Loucy (cell line): ENCODE measurements around the gene ZNF91.

Experiments
- H2AFZ ChIP-seq: fragments of 200-600 bp; sonication (generic); 2 replicates; pipeline ENCODE4 v1.6.0; 2016; ENCODE audit warnings: antibody characterized with exemption, mild to moderate bottlenecking, low read length, moderate library complexity
- H3F3A ChIP-seq: fragments of 200-600 bp; 2 replicates; pipeline ENCODE4 v1.6.0; 2016; ENCODE audit warnings: antibody characterized with exemption, low read depth, mild to moderate bottlenecking
- H3K27me3 ChIP-seq: fragments of 200-600 bp; sonication (generic); 2 replicates; pipeline ENCODE4 v1.6.1; 2014; ENCODE audit warnings: low read length, mild to moderate bottlenecking; ENCODE audit not compliant: insufficient read depth, poor library complexity, severe bottlenecking
- H3K36me3 ChIP-seq: fragments of 200-600 bp; sonication (generic); 2 replicates; pipeline ENCODE4 v1.6.1; 2016; ENCODE audit warnings: low read length; ENCODE audit not compliant: insufficient read depth
- H3K4me1 ChIP-seq: fragments of 200-600 bp; sonication (generic); 2 replicates; pipeline ENCODE4 v1.5.1; 2014; ENCODE audit warnings: low read length, mild to moderate bottlenecking; ENCODE audit not compliant: insufficient read depth, poor library complexity, severe bottlenecking
- H3K4me2 ChIP-seq: fragments of 200-600 bp; sonication (generic); 2 replicates; pipeline ENCODE4 v1.6.0; 2014; ENCODE audit warnings: antibody characterized with exemption, low read length, low read depth, mild to moderate bottlenecking; ENCODE audit not compliant: poor library complexity, severe bottlenecking
- H3K4me3 ChIP-seq: fragments of 200-600 bp; sonication (generic); 2 replicates; pipeline ENCODE4 v1.5.1; 2014; ENCODE audit warnings: low read length, mild to moderate bottlenecking, mixed read lengths; ENCODE audit not compliant: poor library complexity, severe bottlenecking
- H3K79me2 ChIP-seq: fragments of 200-600 bp; sonication (generic); 2 replicates; pipeline ENCODE4 v1.6.1; 2014; ENCODE audit warnings: low read length; ENCODE audit not compliant: insufficient read depth
- H3K9ac ChIP-seq: fragments of 200-600 bp; sonication (generic); 2 replicates; pipeline ENCODE4 v1.6.0; 2014; ENCODE audit warnings: mild to moderate bottlenecking, low read depth, low read length, moderate library complexity; ENCODE audit not compliant: poor library complexity, severe bottlenecking
- H3K9me2 ChIP-seq: fragments of 200-600 bp; sonication (generic); replicated peaks from 2 replicates; pipeline ENCODE4 v1.6.1; 2016; ENCODE audit warnings: low read depth, low read length, mixed read lengths
- H3K9me3 ChIP-seq: fragments of 200-600 bp; sonication (generic); 2 replicates; pipeline ENCODE4 v1.6.1; 2014; ENCODE audit warnings: mild to moderate bottlenecking, antibody characterized with exemption, low read length, low read depth; ENCODE audit not compliant: insufficient read depth
- H4K20me1 ChIP-seq: fragments of 200-600 bp; sonication (generic); 2 replicates; pipeline ENCODE4 v1.6.0; 2014; ENCODE audit warnings: antibody characterized with exemption, low read length, mild to moderate bottlenecking; ENCODE audit not compliant: insufficient read depth, poor library complexity, severe bottlenecking
- CTCF ChIP-seq: fragments of 200-600 bp; sonication (generic); conservative IDR thresholded peaks from 2 replicates; pipeline ENCODE4 v1.5.1; 2014; ENCODE audit warnings: mild to moderate bottlenecking, antibody characterized with exemption, low read length
- EZH2phosphoT487 ChIP-seq: fragments of 200-600 bp; IDR thresholded peaks from 2 replicates; pipeline ENCODE4 v1.6.1; 2018; ENCODE audit warnings: antibody characterized with exemption, mild to moderate bottlenecking, moderate library complexity, borderline replicate concordance

The ZNF91 gene

GRCh38 chr19:23313196-23313595 lies 82.1 kb downstream of the ZNF91 start:
- no peaks in the 10 kb centered on the region for H3K4me1 ChIP-seq
- H3K9ac ChIP-seq = no peak overlapping the region
- H3K79me2 ChIP-seq = no peaks in the 10 kb centered on the region
- H3K4me3 ChIP-seq = no peak overlapping the region
- no peaks in the 10 kb centered on the region for H3K27me3 ChIP-seq
- no peaks in the 10 kb centered on the region; the same call in 1 of the 2 replicates for H3K9me3 ChIP-seq
- TF ChIP-seq EZH2phosphoT487 (no peak), CTCF (no peak)
- H3K9me2 ChIP-seq = no peaks in the 10 kb centered on the region
- H4K20me1 ChIP-seq = no peaks in the 10 kb centered on the region
- no peak overlapping the region for H3K4me2 ChIP-seq
- H3F3A ChIP-seq = no peaks in the 10 kb centered on the region
- H3K36me3 ChIP-seq = no peaks in the 10 kb centered on the region
- H2AFZ ChIP-seq = no peak overlapping the region

GRCh38 chr19:23312515-23312914 lies 82.8 kb downstream of the ZNF91 start:
- Histone ChIP-seq H2AFZ (no peak overlapping the region), H3K9me2 (no peaks in the 10 kb centered on the region), H3K79me2 (no peaks in the 10 kb centered on the region), H3F3A (no peaks in the 10 kb centered on the region), H3K9me3 (no peaks in the 10 kb centered on the region), H3K4me3 (no peak overlapping the region), H3K4me2 (no peak overlapping the region), H3K9ac (no peak overlapping the region), H3K4me1 (no peaks in the 10 kb centered on the region), H3K27me3 (no peaks in the 10 kb centered on the region), H4K20me1 (no peaks in the 10 kb centered on the region), H3K36me3 (no peaks in the 10 kb centered on the region)
- TF ChIP-seq CTCF (no peak), EZH2phosphoT487 (no peak)

GRCh38 chr19:23311551-23311950 lies 83.7 kb downstream of the ZNF91 start:
- Histone ChIP-seq H3K36me3 (no peaks in the 10 kb centered on the region), H3K9me2 (no peaks in the 10 kb centered on the region), H3K4me2 (no peak overlapping the region), H4K20me1 (no peaks in the 10 kb centered on the region), H3K79me2 (no peaks in the 10 kb centered on the region), H3K9me3 (no peaks in the 10 kb centered on the region), H2AFZ (no peak overlapping the region), H3K4me3 (no peak overlapping the region), H3F3A (no peaks in the 10 kb centered on the region), H3K4me1 (no peaks in the 10 kb centered on the region), H3K9ac (no peak overlapping the region), H3K27me3 (no peaks in the 10 kb centered on the region)
- TF ChIP-seq EZH2phosphoT487 (no peak), CTCF (no peak)
